Suprapubic skin (tissue), 4 donors: ENCODE measurements around the gene C10orf67.
"Not testable (repeated sequence)": the region's sequence is repeated elsewhere in the genome, so short reads cannot be mapped to it uniquely, and the experiment has no call there.

Experiments
- CTCF ChIP-seq, 2 donors: fragments of 200-600 bp in 1 of 2; fragments of 450-650 bp in 1 of 2; sonication (generic) in 1 of 2; IDR thresholded peaks; one replicate each; pipeline ENCODE4 v1.5.1; 2016 to 2019; ENCODE audit warnings: antibody characterized with exemption in 2 of 2, mild to moderate bottlenecking in 1 of 2, moderate library complexity in 1 of 2
- POLR2A ChIP-seq, 2 donors: fragments of 450-650 bp; IDR thresholded peaks; one replicate each; pipeline ENCODE4 v1.6.1; 2017; ENCODE audit warnings: antibody characterized with exemption in 2 of 2, mild to moderate bottlenecking in 2 of 2, moderate library complexity in 2 of 2
- POLR2AphosphoS5 ChIP-seq, 3 donors: sonication (generic); formaldehyde crosslinking; IDR thresholded peaks; one replicate each; pipeline ENCODE4 v1.6.1; 2017; ENCODE audit warnings: antibody characterized with exemption in 3 of 3

- TF ChIP-seq CTCF, POLR2A, POLR2AphosphoS5 (IDR thresholded peaks at IDR 0.05): not testable (repeated sequence)
These were observed 6.1 kb upstream of the C10orf67 start for GRCh38 chr10:23350706-23351105.
